Naive thymus-derived CD4-positive, alpha-beta T cell (primary cell): ENCODE data around the gene CALR. TPM values are rescaled to one million over a fixed set of nuclear protein-coding genes. Genes with fewer than 3 reads are reported as not detected.
"Not testable (repeated sequence)": the region's sequence is repeated elsewhere in the genome, so short reads cannot be mapped to it uniquely, and the experiment has no call there.

Experiments used
- ATAC-seq: fragments of 150-1000 bp; cut with Tn5 transposase; 2 replicates; pipeline ENCODE4 v1.10.0; 2021; ENCODE audit warnings: mild to moderate bottlenecking, moderate library complexity
- CTCF ChIA-PET: fragments of 350-600 bp; sonication (Branson Sonifier 250); formaldehyde crosslinking; loops from one replicate; lab custom pipeline; 2021; ENCODE audit warnings: antibody characterized with exemption; lab: Charles Lee
- POLR2A ChIA-PET: fragments of 350-600 bp; sonication (Branson Sonifier 250); formaldehyde crosslinking; loops from one replicate; lab custom pipeline; 2021; ENCODE audit warnings: antibody characterized with exemption, inconsistent platforms; lab: Charles Lee
- DNase-seq, 9 donors: peaks; one replicate each; pipeline versions ENCODE4 v3.0.0 to v3.0.0-alpha.2; 2020 to 2022; ENCODE audit warnings: mixed read lengths in 1 of 9
- H3K27ac ChIP-seq: one replicate; pipeline ENCODE4 v1.7.0; 2013; ENCODE audit warnings: mild to moderate bottlenecking, low read depth, low read length, moderate library complexity
- H3K27me3 ChIP-seq, 2 donors: one replicate each; pipeline ENCODE4 v1.7.0; 2013; ENCODE audit warnings: low read length in 2 of 2, mild to moderate bottlenecking in 2 of 2, moderate library complexity in 2 of 2; ENCODE audit not compliant: control insufficient read depth in 2 of 2, insufficient read depth in 2 of 2
- H3K36me3 ChIP-seq, 3 experiments: 1 replicate in 2 of 3; 2 replicates in 1 of 3; pipeline ENCODE4 v1.7.0; 2013; ENCODE audit warnings: low read length in 3 of 3, mild to moderate bottlenecking in 3 of 3, moderate library complexity in 1 of 3; ENCODE audit not compliant: insufficient read depth in 3 of 3, control insufficient read depth in 2 of 3
- H3K4me1 ChIP-seq, 2 donors: one replicate each; pipeline ENCODE4 v1.7.0; 2013; ENCODE audit warnings: low read length in 2 of 2, mild to moderate bottlenecking in 2 of 2, moderate library complexity in 1 of 2; ENCODE audit not compliant: control insufficient read depth in 2 of 2, insufficient read depth in 2 of 2
- H3K4me3 ChIP-seq: 2 replicates; pipeline ENCODE4 v1.7.0; 2013; ENCODE audit warnings: mild to moderate bottlenecking, low read length
- H3K9me3 ChIP-seq, 3 experiments: 1 replicate in 2 of 3; 2 replicates in 1 of 3; pipeline ENCODE4 v1.7.0; 2013; ENCODE audit warnings: low read length in 3 of 3; ENCODE audit not compliant: control insufficient read depth in 2 of 3
- H3K27ac Mint-ChIP-seq, 9 donors: one replicate each; pipeline ENCODE4 v1.8.0; 2020 to 2022; ENCODE audit warnings: mixed read lengths in 9 of 9, mild to moderate bottlenecking in 8 of 9, moderate library complexity in 5 of 9, inconsistent platforms in 2 of 9
- H3K27me3 Mint-ChIP-seq, 5 donors: one replicate each; pipeline ENCODE4 v1.8.0; 2021 to 2022; ENCODE audit warnings: mixed read lengths in 5 of 5, mild to moderate bottlenecking in 1 of 5
- H3K36me3 Mint-ChIP-seq, 5 donors: one replicate each; pipeline ENCODE4 v1.8.0; 2020 to 2022; ENCODE audit warnings: mixed read lengths in 5 of 5, mild to moderate bottlenecking in 3 of 5, inconsistent platforms in 1 of 5
- H3K4me1 Mint-ChIP-seq, 7 donors: one replicate each; pipeline ENCODE4 v1.8.0; 2020 to 2022; ENCODE audit warnings: mixed read lengths in 7 of 7, mild to moderate bottlenecking in 3 of 7, inconsistent platforms in 1 of 7
- H3K4me3 Mint-ChIP-seq, 10 donors: one replicate each; pipeline ENCODE4 v1.8.0; 2020 to 2022; ENCODE audit warnings: mild to moderate bottlenecking in 10 of 10, mixed read lengths in 10 of 10, moderate library complexity in 6 of 10, inconsistent platforms in 2 of 10
- H3K9me3 Mint-ChIP-seq, 11 donors: one replicate each; pipeline ENCODE4 v1.8.0; 2020 to 2022; ENCODE audit warnings: mixed read lengths in 11 of 11, mild to moderate bottlenecking in 4 of 11, inconsistent platforms in 1 of 11, moderate library complexity in 1 of 11
- intact Hi-C, 2 donors: fragments of 100-400 bp; cut with micrococcal nuclease; formaldehyde crosslinking; loops; one replicate each; pipeline ENCODE4 v1.15.1; 2023
- polyA plus RNA-seq, 2 donors: library from polyadenylated mRNA; unstranded; fragments of 300-500 nt; fragmentation: Illumina TruSeq; gene quantifications; one replicate each; pipeline ENCODE4 v1.2.3, GENCODE V29; 2021
- total RNA-seq, 6 experiments: library from RNA in 5 of 6; stranded (reverse) in 5 of 6; gene quantifications; 1 replicate in 5 of 6; 2 replicates in 1 of 6; pipeline ENCODE4 v1.2.3 and lab custom pipeline; 2021 to 2026

The CALR gene
- total RNA-seq: 1,000 to 10,000 TPM in 1 of 5 experiments, 100 to 1,000 TPM in 4; 449 to 1,130 (median 502) TPM
- 100 to 1,000 TPM; 142 to 155 TPM for polyA plus RNA-seq
- 580 reads per million, percentile 98 among the genes with 10 or more reads in this experiment for total RNA-seq (lab: John Stamatoyannopoulos, UW)

DNA sequence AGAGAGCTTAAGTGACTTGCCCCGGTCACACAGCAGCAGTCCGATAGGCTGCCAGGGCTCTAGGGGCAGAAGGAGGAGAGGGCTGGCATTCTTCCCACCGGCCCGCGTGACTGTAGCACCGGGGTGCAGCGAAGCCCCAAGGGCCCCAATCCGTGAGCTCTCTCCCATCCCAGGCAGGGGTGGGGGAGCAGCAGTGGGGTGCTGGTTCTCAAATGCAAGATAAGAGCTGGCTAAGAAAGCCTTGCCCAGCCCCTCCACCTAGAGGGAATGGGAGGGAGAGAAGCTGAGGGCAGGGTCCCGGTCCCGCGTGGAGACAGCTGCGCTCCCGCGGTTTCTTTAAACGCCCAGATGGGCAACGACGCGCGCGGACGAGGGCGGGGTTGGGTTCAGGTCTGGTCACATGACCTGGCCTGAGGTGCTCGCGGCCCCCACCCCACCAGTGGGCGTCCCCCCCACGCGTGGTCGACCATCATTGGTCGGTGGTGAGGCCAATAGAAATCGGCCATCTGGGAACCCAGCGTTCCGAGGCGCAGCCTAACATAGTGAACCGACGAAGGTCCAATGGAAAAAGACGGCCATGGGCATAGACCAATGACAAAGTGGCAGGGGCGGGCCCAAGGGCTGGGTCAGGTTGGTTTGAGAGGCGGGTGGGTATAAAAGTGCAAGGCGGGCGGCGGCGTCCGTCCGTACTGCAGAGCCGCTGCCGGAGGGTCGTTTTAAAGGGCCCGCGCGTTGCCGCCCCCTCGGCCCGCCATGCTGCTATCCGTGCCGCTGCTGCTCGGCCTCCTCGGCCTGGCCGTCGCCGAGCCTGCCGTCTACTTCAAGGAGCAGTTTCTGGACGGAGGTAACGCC lies at the start of gene CALR:
Gene CALR, plus strand, starts transcription at position 683 of the 852 bp plus-strand sequence. Its CDS starts 71 bp downstream, at position 754.
- POLR2A ChIA-PET: interaction anchor here (0.7 to 3.3 kb wide), 21 partner anchors 8 to 165 kb away, joined by 3 to 34 read pairs (median 4); partner anchors contain the start of genes GADD45GIP1, GCDH, JUNB and RAD23A
- peaks cover 7 to 37% (median 24%) of the 10 kb centered on the region in 5 donors for H3K36me3 Mint-ChIP-seq
- H3K36me3 ChIP-seq: peaks cover 10 to 50% (median 26%) of the 10 kb centered on the region in 3 experiments
- peak within 1 kb of the TSS; percentile 94 for H3K27ac ChIP-seq
- peak within 1 kb of the TSS; percentile 90 to 99 (median 98) for H3K4me3 Mint-ChIP-seq
- peaks cover 35 to 41% of the 10 kb centered on the region in 2 donors for H3K4me1 ChIP-seq
- H3K9me3 ChIP-seq: no peaks in the 10 kb centered on the region
- intact Hi-C loops: loop anchor here (1.0 to 10.0 kb wide), 13 partner anchors 8 to 1433 kb away; partner anchors contain the start of genes GCDH (in 2 of the 2), GET3 (in 2 of the 2), JUNB (in 2 of the 2) and SYCE2 (in 2 of the 2)
- H3K27me3 Mint-ChIP-seq: no peaks in the 10 kb centered on the region
- ATAC-seq: peak; percentile 94
- CTCF ChIA-PET: interaction anchor here (1.1 to 1.6 kb wide), 4 partner anchors 15 to 53 kb away, joined by 3 to 7 read pairs (median 4); partner anchors contain the start of gene GCDH
- DNase-seq: peak; percentile 93 to 100 (median 99)
- H3K27ac Mint-ChIP-seq: peak within 1 kb of the TSS; percentile 93 to 98 (median 96)
- H3K27me3 ChIP-seq: no peaks in the 10 kb centered on the region
- peaks cover 0 to 4% (median 0%) of the 10 kb centered on the region in 11 donors for H3K9me3 Mint-ChIP-seq
- peak within 1 kb of the TSS; percentile 90 for H3K4me3 ChIP-seq
- peaks cover 34 to 76% (median 57%) of the 10 kb centered on the region in 7 donors for H3K4me1 Mint-ChIP-seq

DNA sequence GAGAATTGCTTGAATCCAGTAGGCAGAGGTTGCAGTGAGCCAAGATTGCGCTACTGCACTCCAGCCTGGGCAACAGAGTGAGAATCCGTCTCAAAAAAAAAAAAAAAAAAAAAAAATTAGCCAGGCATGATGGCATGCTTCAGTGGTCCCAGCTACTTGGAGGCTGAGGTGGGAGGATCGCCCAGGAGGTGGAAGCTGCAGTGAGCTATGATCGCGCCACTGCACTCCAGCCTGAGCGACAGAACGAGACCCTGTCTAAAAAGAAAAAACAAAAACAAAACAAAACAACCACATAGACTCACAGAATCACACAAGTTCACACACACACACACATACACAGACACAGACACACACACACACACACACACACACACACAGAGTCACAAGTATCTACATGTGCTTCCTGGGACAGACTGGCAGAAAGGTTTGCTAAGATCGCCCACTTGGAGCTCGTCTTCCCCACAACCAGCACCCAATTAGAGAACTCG lies 48.1 kb upstream of the CALR start:
- peak overlapping the region; percentile 87 for H3K4me3 ChIP-seq
- peaks cover 5 to 17% (median 16%) of the 10 kb centered on the region in 5 donors for H3K36me3 Mint-ChIP-seq
- peak overlapping the region; percentile 83 for H3K27ac ChIP-seq
- not testable (repeated sequence) for ATAC-seq, H3K9me3 Mint-ChIP-seq, H3K9me3 ChIP-seq, H3K27me3 Mint-ChIP-seq, DNase-seq, H3K27me3 ChIP-seq
- peak overlapping the region; percentile 91 to 100 (median 99) for H3K4me3 Mint-ChIP-seq
- intact Hi-C loops: loop anchor here (1.0 to 2.0 kb wide), 6 partner anchors 9 to 226 kb away; partner anchors contain the start of genes GADD45GIP1 (in 2 of the 2), TRMT1 (in 2 of the 2), DNASE2 (in 1 of the 2) and HOOK2 (in 1 of the 2)
- peaks cover 5 to 15% of the 10 kb centered on the region in 2 donors for H3K4me1 ChIP-seq
- peaks cover 0 to 23% (median 0%) of the 10 kb centered on the region in 3 experiments for H3K36me3 ChIP-seq
- ChIA-PET POLR2A (interaction anchor here (0.7 to 4.3 kb wide), 26 partner anchors 9 to 918 kb away, joined by 3 to 46 read pairs (median 6); partner anchors contain the start of genes CALR, DNASE2, FARSA and GADD45GIP1), CTCF (interaction anchor here (0.6 to 2.3 kb wide), 14 partner anchors 9 to 77 kb away, joined by 3 to 21 read pairs (median 4); partner anchors contain the start of genes CALR, DNASE2 and SYCE2)
- H3K4me1 Mint-ChIP-seq: peaks cover 17 to 41% (median 30%) of the 10 kb centered on the region in 7 donors
- H3K27ac Mint-ChIP-seq: peak overlapping the region; percentile 94 to 99 (median 98)

DNA sequence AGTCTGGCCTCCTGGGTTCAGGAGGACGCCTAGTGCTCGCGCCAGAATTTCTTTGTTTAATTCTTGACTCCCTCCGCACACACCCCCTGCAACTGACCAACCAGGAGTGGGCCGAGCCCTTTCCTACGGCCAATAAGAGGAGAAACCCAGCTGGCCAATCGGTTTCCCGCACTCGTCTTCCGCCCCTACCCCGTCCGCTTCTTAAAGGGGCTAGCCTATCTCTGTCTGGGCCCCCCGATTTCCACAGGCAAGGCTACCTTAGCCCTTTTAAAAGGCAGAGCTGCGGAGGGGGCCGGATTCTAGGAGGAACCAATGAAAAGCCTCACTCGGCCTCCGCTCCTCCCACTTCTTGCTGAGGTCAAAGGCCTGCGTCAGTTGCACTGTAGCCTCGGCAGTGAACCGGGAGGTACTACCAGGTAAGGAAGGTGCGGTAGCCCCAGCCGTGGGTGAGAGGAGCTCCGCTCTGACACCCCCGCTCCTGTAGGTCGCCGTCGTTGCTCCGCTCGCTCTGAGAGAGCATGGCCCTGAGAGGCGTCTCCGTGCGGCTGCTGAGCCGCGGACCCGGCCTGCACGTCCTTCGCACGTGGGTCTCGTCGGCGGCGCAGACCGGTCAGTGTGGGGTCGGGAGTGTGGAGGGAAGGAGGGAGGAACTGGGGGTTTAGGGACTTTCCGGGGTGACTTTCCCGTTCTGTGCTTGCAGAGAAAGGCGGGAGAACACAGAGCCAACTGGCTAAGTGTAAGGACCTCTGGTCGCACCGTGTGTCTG lies 47.4 kb upstream of the CALR start, which contains the start of gene GCDH:
Gene GCDH, plus strand, starts transcription at position 374 of the 766 bp plus-strand sequence. Its CDS starts 145 bp downstream, at position 519.
- CTCF ChIA-PET: interaction anchor here (0.6 to 2.3 kb wide), 15 partner anchors 8 to 971 kb away, joined by 3 to 21 read pairs (median 4); partner anchors contain the start of genes CALR, DNASE2 and SYCE2
- intact Hi-C loops: loop anchor here (1.0 to 2.0 kb wide), 10 partner anchors 10 to 226 kb away; partner anchors contain the start of genes CALR (in 2 of the 2), FARSA (in 2 of the 2), GADD45GIP1 (in 2 of the 2) and SYCE2 (in 2 of the 2)
- H3K4me1 Mint-ChIP-seq: peaks cover 16 to 41% (median 30%) of the 10 kb centered on the region in 7 donors
- Histone ChIP-seq H3K36me3 (peaks cover 0 to 26% (median 0%) of the 10 kb centered on the region in 3 experiments), H3K27ac (peak within 1 kb of the TSS; percentile 83), H3K9me3 (no peaks in the 10 kb centered on the region), H3K4me3 (peak within 1 kb of the TSS; percentile 87), H3K27me3 (no peaks in the 10 kb centered on the region), H3K4me1 (peaks cover 5 to 15% of the 10 kb centered on the region in 2 donors)
- peak within 1 kb of the TSS; percentile 91 to 100 (median 99) for H3K4me3 Mint-ChIP-seq
- peaks cover 0 to 7% (median 0%) of the 10 kb centered on the region in 11 donors for H3K9me3 Mint-ChIP-seq
- peak within 1 kb of the TSS; percentile 94 to 99 (median 98) for H3K27ac Mint-ChIP-seq
- ATAC-seq: peak; percentile 97
- peaks cover 0 to 6% (median 0%) of the 10 kb centered on the region in 5 donors for H3K27me3 Mint-ChIP-seq
- POLR2A ChIA-PET: interaction anchor here (0.6 to 4.3 kb wide), 31 partner anchors 8 to 917 kb away, joined by 3 to 46 read pairs (median 5); partner anchors contain the start of genes CALR, DHPS, DNASE2 and FARSA
- H3K36me3 Mint-ChIP-seq: peaks cover 5 to 17% (median 16%) of the 10 kb centered on the region in 5 donors
- peak; percentile 77 to 98 (median 96) for DNase-seq

DNA sequence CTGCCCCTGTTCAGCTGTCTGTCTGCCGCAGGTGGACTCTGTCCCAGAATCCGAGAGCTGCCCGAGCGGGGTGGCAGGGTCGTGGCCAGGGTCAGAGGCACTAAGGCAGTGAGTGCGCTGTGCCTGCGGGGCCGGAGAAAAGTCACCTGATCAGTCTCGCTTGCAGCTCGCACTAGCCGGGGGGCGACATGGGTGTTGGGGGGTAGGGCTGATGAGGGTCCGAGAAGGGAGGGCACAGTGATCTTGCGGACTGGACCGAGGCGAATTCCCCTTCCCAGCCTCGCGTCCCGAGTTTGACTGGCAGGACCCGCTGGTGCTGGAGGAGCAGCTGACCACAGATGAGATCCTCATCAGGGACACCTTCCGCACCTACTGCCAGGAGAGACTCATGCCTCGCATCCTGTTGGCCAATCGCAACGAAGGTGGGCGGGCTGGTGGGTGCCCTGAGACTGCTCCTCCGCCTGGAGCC lies 46.8 kb upstream of the CALR start:
- ChIA-PET POLR2A (interaction anchor here (0.6 to 4.3 kb wide), 22 partner anchors 8 to 395 kb away, joined by 3 to 46 read pairs (median 6); partner anchors contain the start of genes CALR, DHPS, DNASE2 and FARSA), CTCF (interaction anchor here (0.5 to 2.3 kb wide), 7 partner anchors 10 to 971 kb away, joined by 3 to 21 read pairs (median 6); partner anchors contain the start of genes CALR and DNASE2)
- H3K9me3 Mint-ChIP-seq: peaks cover 0 to 7% (median 0%) of the 10 kb centered on the region in 11 donors
- H3K36me3 Mint-ChIP-seq: peaks cover 5 to 17% (median 16%) of the 10 kb centered on the region in 5 donors
- no peak for ATAC-seq
- H3K4me3 ChIP-seq: peak overlapping the region; percentile 87
- H3K9me3 ChIP-seq: no peaks in the 10 kb centered on the region
- H3K36me3 ChIP-seq: peaks cover 0 to 32% (median under 1%) of the 10 kb centered on the region in 3 experiments
- H3K27me3 Mint-ChIP-seq: peaks cover 0 to 2% (median 0%) of the 10 kb centered on the region in 5 donors
- peak overlapping the region; percentile 94 to 99 (median 98) for H3K27ac Mint-ChIP-seq
- H3K27ac ChIP-seq: peak overlapping the region; percentile 83
- H3K27me3 ChIP-seq: no peaks in the 10 kb centered on the region
- peaks cover 5 to 15% of the 10 kb centered on the region in 2 donors for H3K4me1 ChIP-seq
- DNase-seq: peak in 1 of 9 donors; percentile 19
- H3K4me3 Mint-ChIP-seq: peak overlapping the region; percentile 91 to 100 (median 99)
- intact Hi-C loops: loop anchor here (1.0 to 2.0 kb wide), 6 partner anchors 23 to 225 kb away; partner anchors contain the start of genes CALR (in 2 of the 2), FARSA (in 2 of the 2), SYCE2 (in 2 of the 2) and TRMT1 (in 2 of the 2)
- H3K4me1 Mint-ChIP-seq: peaks cover 16 to 36% (median 25%) of the 10 kb centered on the region in 7 donors

DNA sequence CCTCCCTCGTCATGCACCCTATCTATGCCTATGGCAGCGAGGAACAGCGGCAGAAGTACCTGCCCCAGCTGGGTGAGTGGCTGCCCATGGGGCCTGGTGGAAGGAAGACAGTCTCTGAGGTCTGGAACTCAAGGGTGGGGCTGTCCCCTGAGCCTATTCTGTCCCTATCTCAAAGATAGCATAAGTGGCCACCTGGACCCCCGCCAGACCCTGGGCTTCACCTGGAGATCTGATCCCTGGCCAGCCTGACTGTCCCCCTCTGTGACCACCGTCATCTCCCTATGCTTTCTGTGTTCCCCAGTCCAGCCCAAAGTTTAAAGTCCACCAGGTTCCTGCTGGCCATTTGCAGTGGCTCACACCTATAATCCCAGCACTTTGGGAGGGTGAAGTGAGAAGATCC lies 44.8 kb upstream of the CALR start:
- Histone ChIP-seq H3K4me1 (peaks cover 5 to 15% of the 10 kb centered on the region in 2 donors), H3K27ac (no peak overlapping the region), H3K27me3 (no peaks in the 10 kb centered on the region), H3K9me3 (no peaks in the 10 kb centered on the region), H3K4me3 (no peak overlapping the region), H3K36me3 (peaks cover 0 to 52% (median 8%) of the 10 kb centered on the region in 3 experiments)
- Mint-ChIP-seq H3K9me3 (peaks cover 0 to 7% (median 0%) of the 10 kb centered on the region in 11 donors), H3K27ac (peak overlapping the region in 4 of 9 donors; percentile 29 to 59 (median 55)), H3K4me3 (peak overlapping the region in 7 of 10 donors; percentile 25 to 99 (median 64)), H3K27me3 (no peaks in the 10 kb centered on the region), H3K36me3 (peaks cover 5 to 20% (median 16%) of the 10 kb centered on the region in 5 donors), H3K4me1 (peaks cover 18 to 34% (median 24%) of the 10 kb centered on the region in 7 donors)
- no peak for ATAC-seq
- DNase-seq: no peak
- intact Hi-C loops: no loop called here
- ChIA-PET CTCF (no interaction called here), POLR2A (interaction anchor here (1.1 to 4.3 kb wide), 2 partner anchors 21 to 44 kb away, joined by 4 to 46 read pairs; no protein-coding TSS in a partner anchor)
